Pancreas (tissue), 10 donors: ENCODE measurements around the gene MMP15. TPM values are rescaled to one million over a fixed set of nuclear protein-coding genes. Genes with fewer than 3 reads are reported as not detected.
"Not testable (repeated sequence)": the region's sequence is repeated elsewhere in the genome, so short reads cannot be mapped to it uniquely, and the experiment has no call there.

ENCODE experiments used
- ATAC-seq, 4 donors: fragments of 200-7000 bp; cut with Tn5 transposase; one replicate each; pipeline versions ENCODE4 v1.8.0 to v1.9.1; 2020; ENCODE audit warnings: mild to moderate bottlenecking in 4 of 4, moderate library complexity in 4 of 4
- DNase-seq, 6 donors: peaks; one replicate each; pipeline ENCODE4 v3.0.0-alpha.2; 2020
- FAIRE-seq: peaks from 2 replicates; lab custom pipeline; 2012; peaks lifted over from hg19 to GRCh38; lab: Jason Lieb, UNC
- H3K27ac ChIP-seq, 4 donors: fragments of 200-600 bp; sonication (generic); 1 replicate in 3 of 4; 2 replicates in 1 of 4; pipeline versions ENCODE4 v1.5.0 to v1.8.0; 2020
- H3K27me3 ChIP-seq, 4 donors: fragments of 200-600 bp; one replicate each; pipeline ENCODE4 v1.8.0; 2021
- H3K36me3 ChIP-seq, 3 donors: fragments of 200-600 bp; sonication (generic) in 1 of 3; one replicate each; pipeline versions ENCODE4 v1.5.0 to v1.8.0; 2020 to 2021
- H3K4me1 ChIP-seq, 3 donors: fragments of 200-600 bp; one replicate each; pipeline ENCODE4 v1.8.0; 2021
- H3K4me3 ChIP-seq, 4 donors: fragments of 200-600 bp; sonication (generic) in 2 of 4; one replicate each; pipeline versions ENCODE4 v1.5.0 to v1.8.0; 2020 to 2021
- H3K9me3 ChIP-seq, 4 donors: fragments of 200-600 bp; one replicate each; pipeline ENCODE4 v1.8.0; 2021
- CTCF ChIP-seq, 4 donors: fragments of 200-600 bp; sonication (generic) in 3 of 4; IDR thresholded peaks; one replicate each; pipeline versions ENCODE4 v1.5.0 to v1.8.0; 2021; ENCODE audit warnings: antibody characterized with exemption in 4 of 4
- WGBS, 2 donors: extraction: QIAGEN DNeasy Blood & Tissue Kit; methylation state at CpG; one replicate each; pipeline ENCODE4 v1.1.7; 2013; 5-methylcytosine and 5-hydroxymethylcytosine counted together
- intact Hi-C, 3 donors: fragments of 100-400 bp; cut with DNase I; formaldehyde crosslinking; loops; one replicate each; pipeline versions ENCODE4 v1.11.1 to v1.14.2; 2022
- polyA plus RNA-seq, 2 donors: library from polyadenylated mRNA; stranded (reverse); fragments of 200-250 nt; gene quantifications; one replicate each; pipeline ENCODE4 v1.2.3, GENCODE V29; 2013
- total RNA-seq, 6 donors: library from RNA; stranded (reverse); fragmentation: NEBNext Ultra II Directional in 4 of 6; extraction: Animal tissue kit (Norgen Biotek cat#: 25700) in 4 of 6; gene quantifications; one replicate each; pipeline versions ENCODE4 v1.2.1 to v1.2.4, GENCODE V29; 2021 to 2023
- donor health status: healthy with polysubstance abuse.
- donor health status: DM: no; HTN: no; CAD: no; lungs with moderate emphysema.
- donor health status: DM: no; HTN: no; CAD: no.
- donor health status: control.
- donor health status: control.
- donor health status: Bipolar disorder and iron deficiency.
- donor health status: DM: yes; HTN: yes; CAD: no.
- donor health status: DM: no; HTN: no; CAD: no.
- donor health status: DM: no; HTN: no; CAD: no.
- donor health status: DM: yes; HTN: yes; CAD: no.

Gene MMP15
- total and polyA plus RNA-seq, 8 donors, result 11.2 to 30.2 (median 21.0) TPM

GRCh38 chr16:58062821-58063220, 37.3 kb downstream of the MMP15 start:
- WGBS, 2 donors, result 73 to 87% methylated on average over 4 of the region's 4 CpGs
- Histone ChIP-seq H3K36me3 (no peaks in the 10 kb centered on the region), H3K27me3 (no peaks in the 10 kb centered on the region), H3K27ac (peak overlapping the region in 2 of 4 donors; percentile 42 to 52), H3K4me3 (no peak overlapping the region), H3K9me3 (no peaks in the 10 kb centered on the region), H3K4me1 (no peaks in the 10 kb centered on the region)
- ATAC-seq (peak in 1 of 4 donors; percentile 9), DNase-seq (no peak), FAIRE-seq (no peak)
- TF ChIP-seq CTCF (IDR thresholded peaks at IDR 0.05), result no peak
- intact Hi-C loops, result no loop called here

GRCh38 chr16:58063377-58064076, 38.0 kb downstream of the MMP15 start:
- ATAC-seq, result peak; percentile 30 to 77 (median 52)

GRCh38 chr16:58070585-58070984, 45.0 kb downstream of the MMP15 start:
- H3K27me3 ChIP-seq, result no peaks in the 10 kb centered on the region
- no peak for TF ChIP-seq CTCF (IDR thresholded peaks at IDR 0.05)
- H3K9me3 ChIP-seq, result no peaks in the 10 kb centered on the region
- ATAC-seq (no peak), FAIRE-seq (no peak), DNase-seq (no peak)
- H3K4me1 ChIP-seq, result no peaks in the 10 kb centered on the region
- intact Hi-C loops, result no loop called here
- H3K4me3 ChIP-seq, result no peak overlapping the region
- 94 to 100% methylated on average over 4 of the region's 4 CpGs for WGBS, 2 donors
- no peaks in the 10 kb centered on the region for H3K36me3 ChIP-seq
- no peak overlapping the region for H3K27ac ChIP-seq

More at GRCh38 chr16:58063377-58064076, 38.0 kb downstream of the MMP15 start:
- DNase-seq (peak in 1 of 6 donors; percentile 34), FAIRE-seq (no peak)
- peak overlapping the region in 2 of 4 donors; percentile 42 to 52 for H3K27ac ChIP-seq
- intact Hi-C loops, result no loop called here
- H3K36me3 ChIP-seq, result no peaks in the 10 kb centered on the region
- no peaks in the 10 kb centered on the region for H3K4me1 ChIP-seq
- TF ChIP-seq CTCF (IDR thresholded peaks at IDR 0.05), result no peak
- H3K9me3 ChIP-seq, result no peaks in the 10 kb centered on the region
- 56 to 59% methylated on average over 8 of the region's 8 CpGs for WGBS, 2 donors
- H3K27me3 ChIP-seq, result no peaks in the 10 kb centered on the region
- H3K4me3 ChIP-seq, result no peak overlapping the region

- H3K27ac ChIP-seq, ATAC-seq, FAIRE-seq, DNase-seq, H3K4me1 ChIP-seq, H3K36me3 ChIP-seq, H3K4me3 ChIP-seq, H3K27me3 ChIP-seq, intact Hi-C loops, H3K9me3 ChIP-seq: not testable (repeated sequence)
- WGBS, 2 donors, result 84 to 91% methylated on average over 5 of the region's 5 CpGs
These were observed 46.6 kb downstream of the MMP15 start for GRCh38 chr16:58072134-58072533.

DNA sequence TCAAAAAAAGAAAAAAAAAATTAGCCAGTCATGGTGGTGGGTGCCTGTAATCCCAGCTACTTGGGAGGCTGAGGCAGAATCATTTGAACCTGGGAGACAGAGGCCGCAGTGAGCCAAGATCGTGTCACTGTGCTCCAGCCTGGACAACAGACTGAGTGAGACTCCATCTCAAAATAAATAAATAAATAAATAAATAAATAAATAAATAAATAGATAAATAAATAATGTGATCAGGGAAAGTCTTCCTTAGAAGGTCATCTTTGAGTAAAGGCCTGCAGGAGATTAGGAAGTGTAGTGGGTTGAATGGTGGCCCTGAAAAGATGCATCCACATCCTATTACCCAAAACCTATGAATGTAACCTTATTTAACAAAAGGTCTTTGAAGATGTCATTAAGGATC, 47.5 kb downstream of the MMP15 start:
- intact Hi-C loops, H3K4me1 ChIP-seq, ATAC-seq, H3K27ac ChIP-seq, DNase-seq, H3K4me3 ChIP-seq, H3K9me3 ChIP-seq, H3K36me3 ChIP-seq, FAIRE-seq, H3K27me3 ChIP-seq: not testable (repeated sequence)
- 96 to 100% methylated on average over 2 of the region's 2 CpGs for WGBS, 2 donors

DNA sequence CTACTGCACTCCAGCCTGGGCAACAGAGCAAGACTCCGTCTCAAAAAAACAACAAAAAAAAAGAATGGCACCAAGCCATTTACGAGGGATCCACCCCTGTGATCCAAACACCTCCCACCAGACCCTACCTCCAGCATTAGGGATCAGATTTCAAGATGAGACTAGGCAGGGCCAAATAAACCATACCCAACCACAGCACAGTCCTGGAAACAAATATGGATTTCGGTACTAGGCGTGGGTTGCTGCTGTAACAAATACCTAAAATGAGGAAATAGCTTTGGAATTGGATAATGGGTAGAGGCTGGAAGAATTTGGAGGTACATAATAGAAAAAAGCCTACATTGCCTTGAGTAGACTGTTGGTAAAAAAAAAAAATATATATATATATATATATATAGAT, 49.1 kb downstream of the MMP15 start:
- H3K4me3 ChIP-seq, result no peak overlapping the region
- DNase-seq (no peak), ATAC-seq (no peak), FAIRE-seq (no peak)
- intact Hi-C loops, result no loop called here
- H3K27me3 ChIP-seq, result no peaks in the 10 kb centered on the region
- no peak overlapping the region for H3K27ac ChIP-seq
- no peaks in the 10 kb centered on the region for H3K36me3 ChIP-seq
- 84 to 98% methylated on average over 4 of the region's 4 CpGs for WGBS, 2 donors
- no peak for TF ChIP-seq CTCF (IDR thresholded peaks at IDR 0.05)
- H3K4me1 ChIP-seq, result no peaks in the 10 kb centered on the region
- no peaks in the 10 kb centered on the region for H3K9me3 ChIP-seq
